PC-9 (cell line): ENCODE results near the gene CEP162. TPM values are rescaled to one million over a fixed set of nuclear protein-coding genes. Genes with fewer than 3 reads are reported as not detected.

ENCODE experiments used
- BruUV-seq: library from RNA; stranded (reverse); fragments of 400-500 nt; replicated peaks from 2 replicates; lab custom pipeline; 2021; lab: Mats Ljungman, UMichigan
- CTCF ChIA-PET: fragments of 300-600 bp; sonication (Branson Sonifier 250); formaldehyde crosslinking; loops from one replicate; lab custom pipeline; 2022; ENCODE audit warnings: antibody characterized with exemption; lab: Charles Lee
- POLR2A ChIA-PET: fragments of 300-600 bp; sonication (Branson Sonifier 250); formaldehyde crosslinking; loops from one replicate; lab custom pipeline; 2022; ENCODE audit warnings: antibody characterized with exemption; ENCODE audit not compliant: unreplicated experiment; lab: Charles Lee
- DNase-seq, 2 experiments: peaks; one replicate each; pipeline versions ENCODE4 v3.0.0 to v3.0.0-alpha.2; 2015 to 2022; ENCODE audit warnings: mixed read lengths in 1 of 2
- H2AFZ ChIP-seq: fragments of 200-600 bp; sonication (generic); 2 replicates; pipeline ENCODE4 v1.8.1; 2017; ENCODE audit warnings: antibody characterized with exemption
- H3F3A ChIP-seq: fragments of 200-600 bp; sonication (generic); 2 replicates; pipeline ENCODE4 v1.8.1; 2017; ENCODE audit warnings: antibody characterized with exemption, mild to moderate bottlenecking, low read depth; ENCODE audit not compliant: insufficient read depth
- H3K27ac ChIP-seq: fragments of 200-600 bp; sonication (generic); 2 replicates; pipeline ENCODE4 v1.6.1; 2016; ENCODE audit warnings: mixed run types
- H3K27me3 ChIP-seq: fragments of 200-600 bp; sonication (generic); 2 replicates; pipeline ENCODE4 v1.6.1; 2016; ENCODE audit warnings: low read depth, mixed run types; ENCODE audit not compliant: insufficient read depth
- H3K36me3 ChIP-seq: fragments of 200-600 bp; sonication (generic); 2 replicates; pipeline ENCODE4 v1.6.1; 2016; ENCODE audit warnings: low read depth, mixed run types
- H3K4me1 ChIP-seq: fragments of 200-600 bp; sonication (generic); replicated peaks from 2 replicates; pipeline ENCODE4 v1.6.1; 2016; ENCODE audit warnings: mixed run types; ENCODE audit not compliant: insufficient read depth
- H3K4me2 ChIP-seq: fragments of 200-600 bp; sonication (generic); 2 replicates; pipeline ENCODE4 v1.6.1; 2017; ENCODE audit warnings: mixed run types
- H3K4me3 ChIP-seq: fragments of 200-600 bp; sonication (generic); 2 replicates; pipeline ENCODE4 v1.6.1; 2016; ENCODE audit warnings: mixed run types
- H3K79me2 ChIP-seq: fragments of 200-600 bp; sonication (generic); 2 replicates; pipeline ENCODE4 v1.6.1; 2017; ENCODE audit warnings: low read depth, mixed run types
- H3K9me2 ChIP-seq: fragments of 200-600 bp; sonication (generic); 2 replicates; pipeline ENCODE4 v1.8.1; 2017; ENCODE audit warnings: mild to moderate bottlenecking; ENCODE audit not compliant: insufficient read depth
- H3K9me3 ChIP-seq: fragments of 200-600 bp; sonication (generic); 2 replicates; pipeline ENCODE4 v1.8.1; 2016; ENCODE audit warnings: low read depth; ENCODE audit not compliant: insufficient read depth
- H4K20me1 ChIP-seq: fragments of 200-600 bp; sonication (generic); 2 replicates; pipeline ENCODE4 v1.8.1; 2017; ENCODE audit not compliant: insufficient read depth
- EZH2 ChIP-seq: fragments of 200-600 bp; sonication (generic); IDR thresholded peaks from 2 replicates; pipeline ENCODE4 v1.8.0; 2017; ENCODE audit warnings: antibody characterized with exemption, low read depth
- intact Hi-C: fragments of 100-400 bp; cut with micrococcal nuclease; formaldehyde crosslinking; loops from one replicate; pipeline ENCODE4 v1.10.0; 2022; ENCODE audit not compliant: unreplicated experiment
- total RNA-seq: library from RNA; stranded (reverse); gene quantifications from 2 replicates; pipeline ENCODE4 v1.2.3, GENCODE V29; 2021
- TF ChIP-seq, protein P1 (sequence below): fragments of 200-600 bp; sonication (generic); conservative IDR thresholded peaks from 2 replicates; pipeline ENCODE4 v1.6.1; 2017; ENCODE audit warnings: mixed run types, antibody characterized with exemption, mild to moderate bottlenecking, moderate library complexity

The CEP162 gene
- total RNA-seq, 1 experiment from 2014 or later = 5.8 TPM

DNA sequence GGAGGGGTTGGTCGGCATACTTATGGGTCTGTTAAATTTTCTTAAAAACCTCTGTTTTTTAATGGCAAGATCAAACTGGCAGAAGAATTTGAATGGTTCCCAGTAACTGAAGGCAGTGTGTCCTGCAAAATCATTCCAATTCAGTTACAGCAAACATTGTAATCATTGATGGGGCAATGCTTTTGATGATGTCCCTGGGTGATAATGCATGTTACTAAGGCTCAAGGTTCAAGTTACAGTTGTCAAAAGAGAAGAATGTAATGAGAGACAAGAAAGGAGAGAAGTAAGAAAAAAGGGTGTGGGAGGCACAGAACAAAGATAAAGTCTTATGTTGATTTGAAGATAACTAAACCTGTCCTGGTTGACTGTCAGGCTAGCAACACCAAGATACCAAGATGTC is 54.9 kb downstream of the CEP162 start:
- no peak for DNase-seq
- H2AFZ ChIP-seq = no peak overlapping the region
- TF ChIP-seq, protein P1, sequence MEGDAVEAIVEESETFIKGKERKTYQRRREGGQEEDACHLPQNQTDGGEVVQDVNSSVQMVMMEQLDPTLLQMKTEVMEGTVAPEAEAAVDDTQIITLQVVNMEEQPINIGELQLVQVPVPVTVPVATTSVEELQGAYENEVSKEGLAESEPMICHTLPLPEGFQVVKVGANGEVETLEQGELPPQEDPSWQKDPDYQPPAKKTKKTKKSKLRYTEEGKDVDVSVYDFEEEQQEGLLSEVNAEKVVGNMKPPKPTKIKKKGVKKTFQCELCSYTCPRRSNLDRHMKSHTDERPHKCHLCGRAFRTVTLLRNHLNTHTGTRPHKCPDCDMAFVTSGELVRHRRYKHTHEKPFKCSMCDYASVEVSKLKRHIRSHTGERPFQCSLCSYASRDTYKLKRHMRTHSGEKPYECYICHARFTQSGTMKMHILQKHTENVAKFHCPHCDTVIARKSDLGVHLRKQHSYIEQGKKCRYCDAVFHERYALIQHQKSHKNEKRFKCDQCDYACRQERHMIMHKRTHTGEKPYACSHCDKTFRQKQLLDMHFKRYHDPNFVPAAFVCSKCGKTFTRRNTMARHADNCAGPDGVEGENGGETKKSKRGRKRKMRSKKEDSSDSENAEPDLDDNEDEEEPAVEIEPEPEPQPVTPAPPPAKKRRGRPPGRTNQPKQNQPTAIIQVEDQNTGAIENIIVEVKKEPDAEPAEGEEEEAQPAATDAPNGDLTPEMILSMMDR = no peak
- TF ChIP-seq EZH2 = no peak
- ChIA-PET CTCF (no interaction called here), POLR2A (no interaction called here)
- H4K20me1 ChIP-seq = no peaks in the 10 kb centered on the region
- H3K4me2 ChIP-seq = no peak overlapping the region
- H3K9me3 ChIP-seq = no peaks in the 10 kb centered on the region
- no peaks in the 10 kb centered on the region for H3K9me2 ChIP-seq
- no peaks in the 10 kb centered on the region for H3F3A ChIP-seq
- H3K27me3 ChIP-seq = no peaks in the 10 kb centered on the region
- H3K4me3 ChIP-seq = no peak overlapping the region
- H3K79me2 ChIP-seq = no peaks in the 10 kb centered on the region
- no peaks in the 10 kb centered on the region for H3K4me1 ChIP-seq
- H3K27ac ChIP-seq = no peak overlapping the region
- no TSS peak for BruUV-seq
- H3K36me3 ChIP-seq = no peaks in the 10 kb centered on the region
- intact Hi-C loops = no loop called here

DNA sequence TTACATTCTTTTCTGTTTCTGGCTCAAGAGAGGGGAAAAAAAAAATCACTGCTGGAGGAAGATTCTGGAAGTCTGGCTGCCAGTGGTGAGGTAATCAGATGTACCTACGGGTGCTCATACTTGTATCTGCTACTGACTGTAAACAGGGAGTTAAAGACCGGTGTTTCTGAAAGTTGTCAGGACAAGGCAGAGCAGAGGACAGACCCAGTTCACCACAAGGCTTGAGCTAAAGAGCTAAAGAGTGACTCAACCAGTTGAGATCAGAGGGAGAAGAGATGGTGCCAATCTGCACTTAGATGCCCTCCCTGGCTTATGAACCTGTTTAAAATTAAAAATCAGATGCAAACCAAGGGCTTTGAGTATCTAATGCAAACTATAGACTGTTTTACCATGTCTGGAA is 55.4 kb downstream of the CEP162 start:
- no peaks in the 10 kb centered on the region for H3K9me2 ChIP-seq
- POLR2A ChIA-PET = no interaction called here
- H3F3A ChIP-seq = no peaks in the 10 kb centered on the region
- H3K27me3 ChIP-seq = no peaks in the 10 kb centered on the region
- TF ChIP-seq, protein P1 = no peak
- no peak for TF ChIP-seq EZH2
- H3K27ac ChIP-seq = no peak overlapping the region
- H3K4me1 ChIP-seq = no peaks in the 10 kb centered on the region
- no peak overlapping the region for H3K4me2 ChIP-seq
- no peak overlapping the region for H2AFZ ChIP-seq
- no peaks in the 10 kb centered on the region for H3K36me3 ChIP-seq
- no peaks in the 10 kb centered on the region for H3K9me3 ChIP-seq
- BruUV-seq = no TSS peak
- no peak overlapping the region for H3K4me3 ChIP-seq
- intact Hi-C loops = no loop called here
- no peak for DNase-seq
- H4K20me1 ChIP-seq = no peaks in the 10 kb centered on the region
- H3K79me2 ChIP-seq = no peaks in the 10 kb centered on the region
- CTCF ChIA-PET = no interaction called here

DNA sequence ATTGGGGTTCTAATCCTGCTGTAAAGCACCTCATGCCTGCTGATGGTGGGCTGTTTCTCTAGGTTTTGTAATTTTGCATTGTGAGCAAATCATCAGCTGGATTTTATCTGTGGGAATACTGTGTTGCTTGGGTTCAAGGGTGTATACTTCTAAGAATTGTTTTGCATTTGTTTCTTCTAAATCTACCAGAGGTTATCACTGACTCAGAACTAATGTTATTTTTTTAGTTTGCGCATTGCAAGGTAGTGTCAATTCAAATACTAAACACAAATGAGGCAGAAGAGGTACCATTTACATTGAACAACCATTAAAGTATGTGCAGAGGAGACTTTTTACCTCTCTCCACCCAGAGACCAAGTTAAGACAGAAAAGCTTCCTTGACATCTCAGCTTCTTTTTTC is 60.0 kb downstream of the CEP162 start:
- H3K9me2 ChIP-seq = no peaks in the 10 kb centered on the region
- CTCF ChIA-PET = no interaction called here
- no peak overlapping the region for H3K27ac ChIP-seq
- no TSS peak for BruUV-seq
- intact Hi-C loops = no loop called here
- H3K36me3 ChIP-seq = no peaks in the 10 kb centered on the region
- H3K9me3 ChIP-seq = no peaks in the 10 kb centered on the region
- H3K4me3 ChIP-seq = no peak overlapping the region
- H3K4me1 ChIP-seq = no peaks in the 10 kb centered on the region
- DNase-seq = no peak
- no peaks in the 10 kb centered on the region for H3K79me2 ChIP-seq
- H4K20me1 ChIP-seq = no peaks in the 10 kb centered on the region
- POLR2A ChIA-PET = no interaction called here
- no peaks in the 10 kb centered on the region for H3F3A ChIP-seq
- H3K4me2 ChIP-seq = no peak overlapping the region
- no peaks in the 10 kb centered on the region for H3K27me3 ChIP-seq
- TF ChIP-seq, protein P1 = no peak
- TF ChIP-seq EZH2 = no peak
- no peak overlapping the region for H2AFZ ChIP-seq
